GM23338 (cell line): ENCODE results near the gene ALB. TPM values are rescaled to one million over a fixed set of nuclear protein-coding genes. Genes with fewer than 3 reads are reported as not detected.

ENCODE experiments used
- ATAC-seq: fragments of 200-7000 bp; cut with Tn5 transposase; 3 replicates; pipeline ENCODE4 v1.9.1; 2020
- DNase-seq: peaks from one replicate; pipeline ENCODE4 v3.0.0-alpha.2; 2015; ENCODE audit warnings: low spot score
- H2AFZ ChIP-seq: fragments of 200-600 bp; sonication (generic); 2 replicates; pipeline ENCODE4 v1.8.0; 2016; ENCODE audit warnings: antibody characterized with exemption, mild to moderate bottlenecking, moderate library complexity
- H3F3A ChIP-seq: fragments of 200-600 bp; sonication (generic); replicated peaks from 2 replicates; pipeline ENCODE4 v1.8.0; 2017; ENCODE audit warnings: antibody characterized with exemption, mixed run types, low read depth
- H3K27ac ChIP-seq: fragments of 200-600 bp; sonication (generic); 2 replicates; pipeline ENCODE4 v1.6.1; 2016; ENCODE audit warnings: low read depth
- H3K27me3 ChIP-seq: fragments of 200-600 bp; sonication (generic); 2 replicates; pipeline ENCODE4 v1.8.0; 2016; ENCODE audit warnings: mild to moderate bottlenecking, mixed run types, moderate library complexity; ENCODE audit not compliant: insufficient read depth
- H3K36me3 ChIP-seq: fragments of 200-600 bp; sonication (generic); 2 replicates; pipeline ENCODE4 v1.8.0; 2016; ENCODE audit warnings: mild to moderate bottlenecking; ENCODE audit not compliant: insufficient read depth
- H3K4me1 ChIP-seq: fragments of 200-600 bp; sonication (generic); 2 replicates; pipeline ENCODE4 v1.8.0; 2016; ENCODE audit warnings: mild to moderate bottlenecking, moderate library complexity; ENCODE audit not compliant: insufficient read depth
- H3K4me2 ChIP-seq: fragments of 200-600 bp; sonication (generic); 2 replicates; pipeline ENCODE4 v1.7.1; 2017; ENCODE audit warnings: mixed run types
- H3K4me3 ChIP-seq: fragments of 200-600 bp; sonication (generic); 2 replicates; pipeline ENCODE4 v1.6.1; 2016; ENCODE audit warnings: mixed run types
- H3K79me2 ChIP-seq: fragments of 200-600 bp; sonication (generic); replicated peaks from 2 replicates; pipeline ENCODE4 v1.8.0; 2017; ENCODE audit warnings: mild to moderate bottlenecking; ENCODE audit not compliant: insufficient read depth
- H3K9me2 ChIP-seq: fragments of 200-600 bp; sonication (generic); 2 replicates; pipeline ENCODE4 v1.8.0; 2017; ENCODE audit not compliant: insufficient read depth
- H4K20me1 ChIP-seq: fragments of 200-600 bp; sonication (generic); replicated peaks from 2 replicates; pipeline ENCODE4 v1.8.0; 2017; ENCODE audit warnings: mild to moderate bottlenecking; ENCODE audit not compliant: insufficient read depth
- H3K27ac Mint-ChIP-seq: 2 replicates; pipeline ENCODE4 v1.8.0; 2020; ENCODE audit warnings: inconsistent platforms, mild to moderate bottlenecking, moderate library complexity, mixed read lengths
- H3K27me3 Mint-ChIP-seq: 3 replicates; pipeline ENCODE4 v1.8.0; 2022; ENCODE audit warnings: low read depth, mild to moderate bottlenecking, moderate library complexity, mixed read lengths, inconsistent platforms; ENCODE audit not compliant: insufficient read depth, poor library complexity
- H3K36me3 Mint-ChIP-seq: 3 replicates; pipeline ENCODE4 v1.8.0; 2021; ENCODE audit warnings: low read depth, mild to moderate bottlenecking, inconsistent platforms, moderate library complexity, mixed read lengths
- H3K4me1 Mint-ChIP-seq: 3 replicates; pipeline ENCODE4 v1.8.0; 2020; ENCODE audit warnings: mild to moderate bottlenecking, inconsistent platforms, mixed read lengths
- H3K4me3 Mint-ChIP-seq: 3 replicates; pipeline ENCODE4 v1.8.0; 2021; ENCODE audit warnings: moderate library complexity, mild to moderate bottlenecking, inconsistent platforms, mixed read lengths
- H3K9me3 Mint-ChIP-seq: 3 replicates; pipeline ENCODE4 v1.8.0; 2020; ENCODE audit warnings: moderate library complexity, mild to moderate bottlenecking, inconsistent platforms, mixed read lengths
- CTCF ChIP-seq, 2 experiments: fragments of 200-600 bp in 1 of 2; sonication (generic) in 1 of 2; conservative IDR thresholded peaks; 2 replicates each; pipeline versions ENCODE4 v1.5.1 to v1.6.1; 2016 to 2017; ENCODE audit warnings: antibody characterized with exemption in 2 of 2, low read depth in 2 of 2, mild to moderate bottlenecking in 2 of 2, moderate library complexity in 1 of 2
- ETS1 ChIP-seq: IDR thresholded peaks from 2 replicates; pipeline ENCODE4 v1.6.1; 2016; ENCODE audit warnings: antibody characterized with exemption
- JUNB ChIP-seq: IDR thresholded peaks from one replicate; pipeline ENCODE4 v1.6.1; 2016; ENCODE audit warnings: antibody characterized with exemption; ENCODE audit not compliant: unreplicated experiment
- NANOG ChIP-seq: IDR thresholded peaks from 2 replicates; pipeline ENCODE4 v1.6.1; 2016; ENCODE audit warnings: antibody characterized with exemption, borderline replicate concordance
- REST ChIP-seq: IDR thresholded peaks from one replicate; pipeline ENCODE4 v1.6.1; 2018; ENCODE audit warnings: antibody characterized with exemption; ENCODE audit not compliant: unreplicated experiment
- polyA plus RNA-seq: library from polyadenylated mRNA; unstranded; fragments of >200 nt; fragmentation: Nextera tagmentation; extraction: Ambion mirVana; gene quantifications from 2 replicates; pipeline ENCODE4 v1.2.1, GENCODE V29; 2016
- total RNA-seq: library from RNA; depleted of rRNA; stranded (reverse); fragments of >200 nt; shearing (Covaris generic); gene quantifications from 2 replicates; pipeline ENCODE4 v1.2.3, GENCODE V29; 2014

ALB gene
- total and polyA plus RNA-seq, 2 experiments from 2014 or later: not detected

GRCh38 chr4:73459048-73459421, 54.9 kb downstream of the ALB start:
- H2AFZ ChIP-seq: no peak overlapping the region
- no peaks in the 10 kb centered on the region for H3K36me3 ChIP-seq
- no peaks in the 10 kb centered on the region for H3K27me3 ChIP-seq
- no peak for ATAC-seq
- H3K9me2 ChIP-seq: peaks cover 3% of the 10 kb centered on the region; the same call in 1 of the 2 replicates
- Mint-ChIP-seq H3K4me3 (no peak overlapping the region), H3K27ac (no peak overlapping the region), H3K36me3 (peaks cover 16% of the 10 kb centered on the region), H3K4me1 (peaks cover 5% of the 10 kb centered on the region; the same call in 2 of the 3 replicates), H3K27me3 (no peaks in the 10 kb centered on the region), H3K9me3 (peaks cover 11% of the 10 kb centered on the region; the same call in 2 of the 3 replicates)
- no peak for DNase-seq
- no peaks in the 10 kb centered on the region for H4K20me1 ChIP-seq
- H3K4me3 ChIP-seq: no peak overlapping the region
- no peaks in the 10 kb centered on the region for H3F3A ChIP-seq
- H3K79me2 ChIP-seq: no peaks in the 10 kb centered on the region
- H3K4me2 ChIP-seq: no peak overlapping the region
- TF ChIP-seq CTCF (conservative IDR thresholded peaks at IDR 0.05; ENCODE audit: low read depth in 2 of 2) (no peak), NANOG (no peak), REST (no peak), JUNB (no peak), ETS1 (no peak)
- no peak overlapping the region for H3K27ac ChIP-seq
- H3K4me1 ChIP-seq: peaks cover 10% of the 10 kb centered on the region

GRCh38 chr4:73460913-73461522, 56.9 kb downstream of the ALB start:
- H3K36me3 Mint-ChIP-seq: peaks cover 16% of the 10 kb centered on the region
- no peak overlapping the region for H3K27ac Mint-ChIP-seq
- Histone ChIP-seq H3K4me3 (no peak overlapping the region), H2AFZ (no peak overlapping the region), H3K9me2 (peaks cover 3% of the 10 kb centered on the region; the same call in 1 of the 2 replicates), H4K20me1 (no peaks in the 10 kb centered on the region), H3F3A (no peaks in the 10 kb centered on the region), H3K36me3 (no peaks in the 10 kb centered on the region), H3K4me2 (no peak overlapping the region), H3K4me1 (no peaks in the 10 kb centered on the region), H3K79me2 (no peaks in the 10 kb centered on the region), H3K27me3 (no peaks in the 10 kb centered on the region), H3K27ac (no peak overlapping the region)
- TF ChIP-seq CTCF (conservative IDR thresholded peaks at IDR 0.05; ENCODE audit: low read depth in 2 of 2): no peak
- no peak for DNase-seq
- peaks cover 16% of the 10 kb centered on the region; the same call in 2 of the 3 replicates for H3K9me3 Mint-ChIP-seq
- no peak for ATAC-seq
- no peaks in the 10 kb centered on the region; the same call in 2 of the 3 replicates for H3K4me1 Mint-ChIP-seq
- H3K4me3 Mint-ChIP-seq: no peak overlapping the region
- H3K27me3 Mint-ChIP-seq: no peaks in the 10 kb centered on the region
